Ishikawa (cell line): ENCODE data around the gene PDE6B.

Experiments used
- CEBPB ChIP-seq: IDR thresholded peaks from 2 replicates; pipeline ENCODE4 v1.6.1; 2012
- CREB1 ChIP-seq: IDR thresholded peaks from 2 replicates; pipeline ENCODE4 v1.6.1; 2012; ENCODE audit warnings: low read depth
- EGR1 ChIP-seq: IDR thresholded peaks from 2 replicates; pipeline ENCODE4 v1.6.1; 2012
- EP300 ChIP-seq: IDR thresholded peaks from 2 replicates; pipeline ENCODE4 v1.6.1; 2012; ENCODE audit warnings: borderline replicate concordance
- FOXM1 ChIP-seq: IDR thresholded peaks from 2 replicates; pipeline ENCODE4 v1.6.1; 2012; ENCODE audit warnings: low read depth, borderline replicate concordance
- NFIC ChIP-seq: IDR thresholded peaks from 2 replicates; pipeline ENCODE4 v1.6.1; 2012
- RAD21 ChIP-seq: IDR thresholded peaks from 2 replicates; pipeline ENCODE4 v1.6.1; 2012; ENCODE audit warnings: low read depth
- REST ChIP-seq: IDR thresholded peaks from 2 replicates; pipeline ENCODE4 v1.6.1; 2012; ENCODE audit warnings: low read depth, mild to moderate bottlenecking
- TAF1 ChIP-seq: IDR thresholded peaks from 2 replicates; pipeline ENCODE4 v1.6.1; 2012; ENCODE audit warnings: low read depth, mild to moderate bottlenecking
- TCF12 ChIP-seq: IDR thresholded peaks from 2 replicates; pipeline ENCODE4 v1.6.1; 2012; ENCODE audit warnings: low read depth
- TEAD4 ChIP-seq: IDR thresholded peaks from 2 replicates; pipeline ENCODE4 v1.6.1; 2012
- USF1 ChIP-seq: IDR thresholded peaks from 2 replicates; pipeline ENCODE4 v1.6.1; 2012
- YY1 ChIP-seq: IDR thresholded peaks from 2 replicates; pipeline ENCODE4 v1.6.1; 2012; ENCODE audit warnings: low read depth
- ZBTB7A ChIP-seq: IDR thresholded peaks from 2 replicates; pipeline ENCODE4 v1.6.1; 2012; ENCODE audit warnings: low read depth
- TF ChIP-seq, protein P1 (sequence below): IDR thresholded peaks from 2 replicates; pipeline ENCODE4 v1.6.1; 2012

The PDE6B gene

DNA sequence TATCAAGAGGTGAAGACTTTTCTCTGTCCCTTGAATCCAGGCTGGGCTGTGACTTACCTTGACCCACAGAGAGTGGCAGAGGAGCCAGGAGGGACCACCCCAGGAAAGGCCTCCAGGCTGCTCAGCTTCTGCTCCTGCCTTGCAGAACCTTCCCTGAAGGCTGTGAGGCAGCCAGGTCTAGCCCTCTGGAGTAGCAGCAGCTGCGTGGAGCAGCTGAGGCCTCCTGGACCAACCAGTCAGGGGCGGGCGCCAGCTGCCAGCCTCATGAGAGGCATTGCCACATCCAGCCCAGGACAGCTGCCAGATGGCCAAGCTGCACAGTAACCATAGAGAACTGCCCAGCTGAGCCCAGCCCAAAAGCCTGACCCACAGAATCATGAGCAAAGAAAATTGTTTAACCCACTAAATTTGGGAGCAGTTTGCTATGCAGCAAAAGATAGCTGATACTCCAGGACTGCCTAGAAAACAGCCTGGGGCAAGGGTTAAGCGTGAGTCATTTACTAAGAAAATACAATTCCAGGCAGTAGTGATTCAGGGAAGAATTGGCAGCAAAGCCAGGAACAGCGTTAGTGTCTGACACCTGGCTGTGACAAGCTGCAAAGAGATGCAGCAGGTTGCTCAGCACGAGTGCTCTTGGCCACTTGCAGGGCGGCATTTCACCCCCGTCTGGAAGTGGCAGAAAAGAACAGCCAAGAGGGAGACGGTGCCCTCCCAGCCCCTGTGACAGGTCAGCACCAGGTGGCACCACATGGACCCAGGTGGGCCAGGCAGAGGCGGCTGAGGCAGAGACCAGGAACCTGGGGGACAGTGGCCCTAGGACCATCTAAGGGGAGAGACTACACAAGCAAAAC, 14.7 kb upstream of the PDE6B start:
- no peak for TF ChIP-seq CREB1
- no peak for TF ChIP-seq EP300
- TF ChIP-seq TEAD4 = no peak
- peak; percentile 39; the same call in 1 of the 2 replicates for TF ChIP-seq TCF12

GRCh38 chr4:612052-612748, 13.2 kb upstream of the PDE6B start:
- TF ChIP-seq, protein P1, sequence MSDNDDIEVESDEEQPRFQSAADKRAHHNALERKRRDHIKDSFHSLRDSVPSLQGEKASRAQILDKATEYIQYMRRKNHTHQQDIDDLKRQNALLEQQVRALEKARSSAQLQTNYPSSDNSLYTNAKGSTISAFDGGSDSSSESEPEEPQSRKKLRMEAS = no peak
- TF ChIP-seq REST = no peak
- TF ChIP-seq USF1 = no peak
- no peak for TF ChIP-seq NFIC
- TF ChIP-seq EP300 = no peak
- no peak for TF ChIP-seq CEBPB
- TF ChIP-seq TCF12 = no peak
- no peak for TF ChIP-seq YY1
- no peak for TF ChIP-seq EGR1

DNA sequence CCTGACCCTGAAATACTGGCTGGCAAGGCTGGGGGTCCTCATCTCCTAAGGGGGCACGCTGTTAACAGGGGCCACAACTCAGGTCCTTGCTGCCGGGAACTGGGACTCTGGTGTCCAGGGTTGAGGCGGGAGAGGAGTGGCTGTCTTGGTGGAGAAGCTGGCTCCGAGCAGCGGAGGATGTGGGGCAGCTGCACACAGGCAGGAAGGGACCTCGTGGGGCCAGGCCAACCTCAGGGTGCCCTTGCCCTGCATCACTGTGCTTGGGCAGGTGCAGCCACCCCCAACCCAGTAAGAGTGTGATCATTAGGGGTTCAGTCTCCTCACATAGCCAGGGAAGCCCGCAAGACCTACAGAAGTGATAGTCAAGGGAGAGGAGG, 12.6 kb upstream of the PDE6B start:
- TF ChIP-seq CEBPB = no peak

DNA sequence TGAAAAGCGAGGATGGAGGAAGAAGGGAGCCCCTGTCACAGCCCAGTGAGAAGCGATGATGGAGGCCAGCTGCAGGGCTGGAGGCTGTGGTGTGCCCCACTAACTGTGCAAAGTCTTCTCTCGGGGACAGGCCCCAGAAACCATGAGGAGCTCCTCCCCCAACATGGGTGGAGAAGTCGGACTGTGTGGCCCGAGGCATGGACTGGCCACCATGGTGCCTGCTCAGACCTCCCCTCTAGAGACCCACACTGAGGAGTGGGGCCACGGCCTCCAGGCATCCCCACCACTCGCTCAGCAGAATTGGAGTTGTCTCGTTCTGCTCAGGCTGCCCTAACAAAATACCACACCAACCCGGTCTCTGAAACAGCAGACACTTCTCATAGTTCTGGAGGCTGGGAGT, 12.2 kb upstream of the PDE6B start:
- no peak for TF ChIP-seq YY1
- TF ChIP-seq NFIC = no peak
- TF ChIP-seq RAD21 = no peak
- no peak for TF ChIP-seq EP300

DNA sequence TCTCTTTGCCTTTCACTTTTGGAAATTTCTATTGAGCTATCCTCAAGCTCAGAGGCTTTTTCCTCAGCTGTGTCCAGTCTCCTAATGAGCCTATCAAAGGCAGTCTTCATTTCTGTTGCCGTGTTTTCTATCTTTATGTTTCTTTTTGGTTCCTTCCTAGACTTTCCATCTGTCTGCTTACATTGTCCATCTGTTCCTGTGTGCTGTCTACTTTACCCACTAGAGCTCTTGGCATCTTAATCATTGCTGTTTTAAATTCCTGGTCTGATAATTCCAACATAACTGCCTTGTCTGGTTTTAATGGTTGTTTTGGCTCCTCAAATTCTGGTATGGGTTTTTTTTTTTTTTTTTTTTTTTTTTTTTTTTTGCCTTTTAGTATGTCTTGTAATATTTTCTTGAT, 9.3 kb upstream of the PDE6B start:
- TF ChIP-seq TCF12 = no peak
- TF ChIP-seq REST = no peak
- TF ChIP-seq YY1 = no peak
- TF ChIP-seq EGR1 = no peak
- no peak for TF ChIP-seq TEAD4
- no peak for TF ChIP-seq CREB1
- TF ChIP-seq CEBPB = no peak
- TF ChIP-seq USF1 = no peak
- no peak for TF ChIP-seq TAF1
- no peak for TF ChIP-seq FOXM1
- no peak for TF ChIP-seq EP300

- TF ChIP-seq USF1 (no peak), NFIC (no peak), EP300 (no peak), ZBTB7A (no peak)
These were observed 8.3 kb upstream of the PDE6B start for GRCh38 chr4:616911-617643.
